ENCODE data around the gene CRHBP.
"Not testable (repeated sequence)": the region's sequence is repeated elsewhere in the genome, so short reads cannot be mapped to it uniquely, and the experiment has no call there.

The CRHBP gene, protein sequence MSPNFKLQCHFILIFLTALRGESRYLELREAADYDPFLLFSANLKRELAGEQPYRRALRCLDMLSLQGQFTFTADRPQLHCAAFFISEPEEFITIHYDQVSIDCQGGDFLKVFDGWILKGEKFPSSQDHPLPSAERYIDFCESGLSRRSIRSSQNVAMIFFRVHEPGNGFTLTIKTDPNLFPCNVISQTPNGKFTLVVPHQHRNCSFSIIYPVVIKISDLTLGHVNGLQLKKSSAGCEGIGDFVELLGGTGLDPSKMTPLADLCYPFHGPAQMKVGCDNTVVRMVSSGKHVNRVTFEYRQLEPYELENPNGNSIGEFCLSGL

DNA sequence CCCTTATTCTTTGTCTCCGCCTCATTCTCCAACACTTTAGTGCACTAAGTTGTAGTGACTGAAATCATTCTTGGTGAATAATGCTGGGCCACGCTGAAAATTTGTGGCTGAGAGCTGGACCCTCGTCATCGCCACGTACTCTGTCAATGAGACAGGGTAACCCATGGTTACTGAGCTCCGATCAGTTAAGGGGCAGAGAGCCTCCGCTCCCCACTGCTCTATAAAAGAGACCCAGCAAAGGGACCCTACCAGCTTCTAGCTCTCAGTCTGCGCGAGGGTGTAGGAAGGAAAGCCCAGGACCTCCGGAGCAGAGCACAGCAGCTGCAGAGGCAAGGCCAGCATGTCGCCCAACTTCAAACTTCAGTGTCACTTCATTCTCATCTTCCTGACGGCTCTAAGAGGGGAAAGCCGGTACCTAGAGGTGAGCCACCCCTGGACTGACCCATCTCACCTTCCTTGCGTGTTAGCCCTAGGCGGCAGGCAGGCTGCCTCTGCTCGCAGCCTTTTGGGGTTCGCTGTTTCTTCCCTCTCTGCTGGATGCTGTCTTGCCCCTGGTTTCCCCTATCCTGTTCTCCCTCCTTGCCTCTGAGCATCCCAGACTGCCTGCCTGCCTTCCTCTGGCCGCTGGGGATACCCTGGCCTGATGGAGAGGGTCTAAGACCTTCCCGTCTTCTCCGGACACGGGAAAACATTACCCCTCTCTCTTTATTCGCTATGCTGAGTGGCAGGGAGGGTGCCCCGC, at the start of gene CRHBP:
Gene CRHBP, plus strand, starts transcription at position 251 of the 742 bp plus-strand sequence. Its CDS starts 90 bp downstream, at position 341.
- no peak for DNase-seq

DNA sequence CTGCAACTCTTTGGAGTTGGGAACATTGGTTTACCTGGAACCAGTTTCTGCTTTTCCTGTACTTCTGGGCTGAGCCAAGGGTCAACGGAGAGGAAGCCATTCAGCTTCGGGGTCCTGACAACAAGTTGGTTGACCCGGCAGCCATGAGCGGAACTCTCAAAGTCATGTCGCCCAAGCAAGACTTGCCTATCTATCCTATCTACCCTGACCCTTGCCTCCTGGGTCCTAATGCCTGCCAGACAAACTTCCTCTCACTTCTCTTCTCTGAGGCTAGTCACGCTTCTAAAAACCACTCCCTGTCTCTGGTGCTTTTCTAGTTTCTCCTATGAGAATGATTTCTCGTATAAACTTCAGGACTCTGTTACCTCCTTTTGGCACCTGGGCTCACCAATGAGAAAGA, 44.7 kb upstream of the CRHBP start:
- no peak for DNase-seq

DNA sequence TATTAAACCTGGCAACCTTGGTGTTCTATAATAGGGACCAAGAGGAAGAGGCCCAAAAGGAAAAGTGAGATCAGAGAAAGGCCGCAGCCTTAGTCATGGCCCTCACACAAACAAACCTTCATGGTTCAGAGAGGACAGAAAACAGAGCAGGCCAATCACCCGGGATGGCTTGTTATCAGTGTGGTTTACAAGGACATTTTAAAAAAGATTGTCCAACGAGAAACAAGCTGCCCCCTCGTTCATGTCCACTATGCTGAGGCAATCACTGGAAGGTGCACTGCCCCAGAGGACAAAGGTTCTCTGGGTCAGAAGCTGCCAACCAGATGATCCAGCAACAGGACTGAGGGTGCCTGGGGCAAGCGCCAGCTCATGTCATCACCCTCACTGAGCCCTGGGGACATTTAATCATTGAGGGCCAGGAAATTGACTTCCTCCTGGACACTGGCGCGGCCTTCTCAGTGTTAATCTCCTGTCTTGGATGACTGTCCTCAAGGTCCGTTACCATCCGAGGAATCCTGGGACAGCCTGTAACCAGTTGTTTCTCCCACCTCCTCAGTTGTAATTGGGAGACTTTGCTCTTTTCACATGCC, 42.4 kb upstream of the CRHBP start:
- not testable (repeated sequence) for DNase-seq

DNA sequence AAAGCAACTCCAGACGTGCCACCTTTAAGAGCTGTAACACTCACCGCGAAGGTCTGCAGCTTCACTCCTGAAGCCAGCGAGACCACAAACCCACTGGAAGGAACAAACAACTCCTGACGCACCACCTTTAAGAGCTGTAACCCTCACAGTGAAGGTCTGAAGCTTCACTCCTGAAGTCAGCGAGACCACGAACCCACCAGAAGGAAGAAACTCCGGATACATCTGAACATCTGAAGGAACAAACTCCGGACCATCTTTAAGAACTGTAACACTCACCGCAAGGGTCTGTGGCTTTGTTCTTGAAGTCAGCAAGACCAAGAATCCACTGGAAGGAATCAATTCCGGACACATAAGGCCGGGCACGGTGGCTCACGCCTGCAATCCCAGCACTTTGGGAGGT, 38.2 kb upstream of the CRHBP start:
- not testable (repeated sequence) for DNase-seq

DNA sequence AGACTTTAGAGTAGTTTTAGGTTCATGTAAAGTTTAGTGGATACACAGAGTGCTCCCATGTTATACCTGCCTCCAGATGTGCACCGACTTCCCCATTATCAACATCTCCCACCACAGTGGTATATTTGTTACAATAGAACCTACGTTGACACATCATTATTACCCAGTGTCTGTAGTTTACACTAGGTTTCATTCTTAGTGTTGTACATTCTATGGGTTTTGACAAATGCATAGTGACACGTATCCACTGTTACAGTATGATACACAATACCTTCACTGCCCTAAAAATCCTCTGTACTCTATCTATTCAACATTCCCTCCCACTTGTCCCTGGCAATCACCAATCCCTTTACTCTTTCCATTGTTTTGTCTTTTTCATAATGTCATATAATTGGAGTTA, 34.3 kb upstream of the CRHBP start:
- no peak for DNase-seq

DNA sequence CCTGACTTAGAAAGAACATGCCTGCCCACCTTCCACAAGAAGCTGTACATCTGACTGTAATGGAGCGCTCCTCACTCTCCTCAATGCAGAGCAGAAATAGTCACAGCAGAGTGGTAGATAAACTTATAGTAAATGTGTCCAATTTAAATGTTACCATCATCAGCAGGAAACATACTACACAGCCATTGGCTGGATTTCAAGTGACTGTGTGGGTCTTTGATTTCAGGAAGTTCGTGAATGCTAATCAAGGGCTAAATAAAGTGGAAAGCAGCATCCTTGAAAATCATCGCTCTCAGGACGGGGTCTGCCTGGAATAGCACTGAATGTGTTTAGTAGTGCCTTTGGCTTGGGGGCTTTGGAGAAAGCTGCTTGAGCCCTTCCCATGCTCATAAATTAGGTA, 32.4 kb upstream of the CRHBP start:
- no peak for DNase-seq

DNA sequence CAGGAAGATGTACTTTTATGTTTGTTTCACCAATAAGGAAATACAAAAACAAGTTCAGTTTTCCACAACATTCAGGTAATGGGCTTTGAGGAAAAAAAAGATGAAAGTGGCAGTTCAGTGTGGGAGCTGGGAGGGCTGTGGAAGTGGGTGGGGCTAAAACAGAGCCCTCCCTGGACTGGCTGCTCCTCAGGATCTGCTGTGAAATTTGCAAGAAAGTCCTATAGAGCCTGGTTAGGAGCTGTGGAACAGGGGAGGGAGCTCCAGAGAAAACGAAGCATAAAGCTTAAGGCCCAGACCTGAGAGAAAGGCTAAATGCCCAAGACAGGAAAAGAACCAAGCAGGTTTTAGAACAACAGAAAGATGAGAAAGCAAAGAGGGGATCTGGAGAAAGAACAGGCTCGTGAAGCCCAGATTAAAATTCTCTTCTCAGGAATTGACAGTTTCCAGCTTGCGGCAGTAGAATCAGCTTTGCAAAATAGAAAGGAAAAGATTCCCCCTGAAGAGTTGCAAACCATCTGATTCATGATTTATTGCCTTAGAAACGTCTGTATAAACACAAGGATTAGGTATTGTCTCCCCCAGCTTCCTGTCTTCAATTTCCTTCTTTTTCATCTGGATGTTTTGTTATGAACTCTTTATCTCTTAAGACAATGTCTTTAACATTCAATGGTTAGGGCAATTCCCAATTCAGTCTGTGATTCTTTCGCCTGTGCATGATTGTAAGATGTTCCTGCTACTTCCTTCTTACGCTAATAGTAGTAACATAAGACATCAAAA, 26.3 kb upstream of the CRHBP start:
- no peak for DNase-seq

DNA sequence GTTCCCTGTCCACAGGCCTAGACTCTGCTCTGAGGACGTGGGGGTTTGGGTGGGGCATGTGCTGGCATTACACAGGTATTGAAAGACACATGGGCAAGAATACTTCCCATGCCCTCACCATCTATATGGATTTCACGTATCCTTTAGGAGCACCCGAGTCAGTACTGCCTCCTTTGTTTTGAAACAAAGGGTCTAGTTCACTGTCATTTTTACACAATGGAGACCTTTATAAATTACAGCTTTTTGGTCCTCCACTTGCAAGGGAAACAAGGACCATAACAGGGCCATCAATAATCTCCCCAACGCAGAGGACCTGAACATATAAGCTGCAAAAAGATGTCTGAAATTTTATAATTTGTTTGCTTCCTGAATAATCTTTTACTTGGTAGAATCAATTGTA, 24.9 kb upstream of the CRHBP start:
- no peak for DNase-seq

DNA sequence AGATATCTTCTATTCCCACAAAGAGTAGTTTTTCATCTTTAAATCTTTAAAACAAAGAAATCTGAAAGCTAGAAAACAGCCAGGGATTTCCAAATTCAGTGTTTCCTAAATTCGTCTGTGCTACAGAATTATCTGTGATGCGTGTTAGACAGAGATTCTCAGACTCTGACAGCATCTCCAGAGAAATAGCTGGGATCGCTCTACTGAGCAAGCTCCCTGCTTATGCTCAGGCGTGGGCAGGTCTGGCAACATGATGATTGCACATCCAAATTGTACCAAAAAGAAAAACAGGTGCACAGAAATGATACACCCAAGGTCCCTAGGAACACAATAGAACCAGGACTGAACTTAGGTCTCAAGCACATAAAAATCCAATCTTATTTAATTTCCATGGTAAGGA, 22.8 kb upstream of the CRHBP start:
- DNase-seq: no peak

DNA sequence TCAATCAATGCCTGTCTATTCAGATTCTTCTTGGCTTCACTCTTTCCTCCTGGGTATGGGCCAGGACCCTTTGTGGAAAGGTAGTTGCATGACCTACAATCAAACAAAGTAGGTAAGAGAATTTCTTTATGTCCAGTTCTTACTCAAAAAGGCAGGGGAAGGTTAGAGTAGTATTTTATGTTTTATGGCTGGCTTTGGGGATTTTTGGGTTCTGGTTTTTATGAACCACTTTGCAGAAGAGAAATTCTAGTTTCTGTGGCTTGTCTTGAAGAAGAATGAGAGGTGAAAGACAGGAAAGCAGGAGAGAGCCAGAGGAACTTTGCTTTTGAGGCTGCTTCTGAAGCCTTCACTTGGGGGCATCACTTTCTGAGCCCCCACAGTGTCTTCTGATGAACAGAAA, 14.7 kb upstream of the CRHBP start:
- DNase-seq: no peak

DNA sequence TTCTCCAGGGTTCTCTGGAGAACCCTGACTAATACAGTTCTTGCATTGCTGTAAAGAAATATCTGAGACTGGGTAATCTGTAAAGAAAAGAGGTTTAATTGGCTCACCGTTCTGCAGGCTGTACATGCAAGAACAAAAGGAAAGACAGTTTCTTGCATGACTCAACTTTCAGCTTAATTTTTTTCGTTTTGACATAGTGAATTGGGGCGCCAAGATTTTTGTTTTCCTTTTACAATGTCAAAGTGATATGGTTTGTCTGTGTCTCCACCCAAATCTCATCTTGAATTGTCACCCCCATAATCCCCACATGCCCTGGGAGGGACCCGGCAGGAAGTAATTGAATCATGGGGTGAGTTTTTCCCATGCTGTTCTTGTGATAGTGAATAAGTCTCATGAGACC, 11.8 kb upstream of the CRHBP start:
- no peak for DNase-seq

DNA sequence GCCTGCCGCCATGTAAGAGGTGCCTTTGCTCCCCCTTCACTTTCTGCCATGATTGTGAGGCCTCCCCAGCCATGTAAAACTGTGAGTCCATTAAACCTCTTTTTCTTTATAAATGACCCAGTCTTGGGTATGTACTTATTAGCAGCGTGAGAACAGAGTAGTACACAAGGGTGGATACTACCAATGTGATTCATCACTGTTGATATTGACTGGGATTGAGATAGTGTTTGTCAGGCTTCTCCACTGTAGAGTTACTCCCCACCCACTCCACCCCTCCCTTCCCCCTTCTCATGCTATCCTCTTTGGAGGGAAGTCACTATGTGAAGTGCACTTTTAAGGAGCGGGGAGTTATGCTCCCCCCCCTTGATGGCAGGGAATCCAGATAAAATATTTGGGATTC, 11.4 kb upstream of the CRHBP start:
- no peak for DNase-seq

DNA sequence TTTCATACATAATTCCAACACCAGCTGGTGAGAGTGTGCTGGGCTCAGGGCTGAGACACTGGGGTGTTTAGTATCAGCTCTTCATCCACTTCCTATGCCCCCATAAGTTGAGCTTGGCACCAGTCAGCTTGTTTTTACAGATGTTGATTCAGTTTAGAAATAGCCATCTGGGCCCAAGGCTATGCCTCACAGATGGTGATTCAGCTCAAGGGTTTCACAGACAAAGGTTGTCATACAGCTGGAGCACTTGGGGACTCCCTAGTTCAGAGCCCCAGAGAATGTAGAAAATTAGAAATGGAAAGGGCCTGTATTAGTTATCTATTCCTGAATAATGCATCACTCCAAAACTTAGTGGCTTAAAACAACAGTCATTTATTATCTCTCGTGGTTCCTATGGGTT, 10.3 kb upstream of the CRHBP start:
- DNase-seq: no peak

DNA sequence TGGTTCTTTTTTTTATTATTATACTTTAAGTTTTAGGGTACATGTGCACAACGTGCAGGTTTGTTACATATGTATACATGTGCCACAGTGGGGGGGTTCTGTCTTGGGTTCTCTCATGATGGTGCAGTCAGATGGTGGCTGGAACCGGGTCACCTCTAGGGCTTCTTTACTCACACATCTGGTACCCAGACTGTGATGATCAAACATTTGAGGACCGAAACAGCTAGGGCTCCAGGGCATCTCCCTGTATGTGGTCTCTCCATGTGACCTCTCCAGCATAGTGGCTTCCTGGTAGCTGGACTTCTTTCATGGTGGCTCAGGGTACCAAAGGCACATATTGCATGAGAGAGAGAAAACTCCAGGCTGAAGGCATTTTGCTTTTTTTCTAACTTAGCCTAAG, 9.8 kb upstream of the CRHBP start:
- DNase-seq: no peak

DNA sequence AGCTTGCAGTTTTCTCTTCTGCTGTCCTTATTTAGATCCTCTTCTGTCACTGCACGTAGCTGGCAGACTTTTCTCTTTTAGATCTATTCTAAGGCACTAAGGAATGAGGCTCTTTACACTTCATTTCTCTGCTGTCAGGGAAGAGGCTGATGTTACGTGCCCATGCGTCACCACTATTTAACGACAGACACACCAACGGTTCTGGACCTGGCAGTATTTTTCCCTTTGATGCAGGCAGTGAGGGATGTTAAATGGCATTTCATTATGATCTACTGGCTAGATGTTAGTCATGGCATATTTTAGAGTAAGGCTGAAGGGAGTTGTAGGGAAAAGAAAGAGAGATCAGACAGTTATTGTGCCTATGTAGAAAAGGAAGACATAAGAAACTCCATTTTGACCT, 8.2 kb upstream of the CRHBP start:
- no peak for DNase-seq

DNA sequence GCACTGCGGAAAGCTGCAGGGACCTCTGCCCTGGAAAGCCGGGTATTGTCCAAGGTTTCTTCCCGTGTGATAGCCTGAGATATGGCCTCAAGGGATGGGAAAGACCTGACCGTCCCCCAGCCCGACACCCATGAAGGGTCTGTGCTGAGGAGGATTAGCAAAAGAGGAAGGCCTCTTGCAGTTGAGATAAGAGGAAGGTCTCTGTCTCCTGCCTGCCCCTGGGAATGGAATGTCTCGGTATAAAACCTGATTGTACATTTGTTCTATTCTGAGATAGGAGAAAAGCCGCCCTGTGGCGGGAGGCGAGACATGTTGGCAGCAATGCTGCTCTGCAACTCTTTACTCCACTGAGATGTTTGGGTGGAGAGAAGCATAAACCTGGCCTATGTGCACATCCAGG, 7.6 kb upstream of the CRHBP start:
- not testable (repeated sequence) for DNase-seq

DNA sequence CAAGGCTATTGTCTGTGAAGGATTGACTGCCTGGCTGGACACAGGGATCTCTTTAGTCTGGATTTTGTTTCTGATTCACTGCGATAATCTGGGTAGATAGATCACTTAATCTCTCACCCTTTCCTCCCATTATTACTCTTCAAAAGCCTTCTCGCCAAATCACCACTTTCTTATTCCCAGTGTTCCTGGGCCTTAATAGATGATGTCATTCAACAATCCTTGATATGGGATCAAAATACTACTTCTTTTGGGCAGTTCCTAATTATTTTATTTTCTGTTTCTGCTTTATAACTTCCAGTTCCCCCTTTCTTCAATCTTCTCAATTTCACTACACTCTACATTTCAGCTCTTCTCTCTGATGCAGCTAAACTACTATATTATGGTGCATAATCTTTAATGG, 6.8 kb upstream of the CRHBP start:
- no peak for DNase-seq

DNA sequence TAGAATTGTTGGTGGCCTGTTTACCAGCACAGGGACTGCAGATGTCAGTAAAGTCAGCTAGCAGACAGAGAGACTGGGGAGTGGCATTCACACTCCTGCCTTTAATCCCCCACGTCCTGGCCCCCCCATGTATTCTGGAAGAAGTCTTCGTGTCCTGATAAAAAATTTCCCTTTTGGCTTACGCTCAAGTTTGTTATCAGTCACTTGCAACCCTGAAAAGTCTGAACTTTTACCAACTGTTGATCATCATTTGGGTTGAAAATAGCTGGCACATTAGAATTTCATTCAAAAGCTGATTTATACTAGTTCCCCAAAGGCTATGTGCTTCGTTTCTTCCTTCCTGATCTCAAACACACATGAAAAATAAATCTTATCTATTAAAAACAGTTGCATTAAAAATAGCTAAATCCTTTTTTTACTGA, 5.8 kb upstream of the CRHBP start:
- no peak for DNase-seq

DNA sequence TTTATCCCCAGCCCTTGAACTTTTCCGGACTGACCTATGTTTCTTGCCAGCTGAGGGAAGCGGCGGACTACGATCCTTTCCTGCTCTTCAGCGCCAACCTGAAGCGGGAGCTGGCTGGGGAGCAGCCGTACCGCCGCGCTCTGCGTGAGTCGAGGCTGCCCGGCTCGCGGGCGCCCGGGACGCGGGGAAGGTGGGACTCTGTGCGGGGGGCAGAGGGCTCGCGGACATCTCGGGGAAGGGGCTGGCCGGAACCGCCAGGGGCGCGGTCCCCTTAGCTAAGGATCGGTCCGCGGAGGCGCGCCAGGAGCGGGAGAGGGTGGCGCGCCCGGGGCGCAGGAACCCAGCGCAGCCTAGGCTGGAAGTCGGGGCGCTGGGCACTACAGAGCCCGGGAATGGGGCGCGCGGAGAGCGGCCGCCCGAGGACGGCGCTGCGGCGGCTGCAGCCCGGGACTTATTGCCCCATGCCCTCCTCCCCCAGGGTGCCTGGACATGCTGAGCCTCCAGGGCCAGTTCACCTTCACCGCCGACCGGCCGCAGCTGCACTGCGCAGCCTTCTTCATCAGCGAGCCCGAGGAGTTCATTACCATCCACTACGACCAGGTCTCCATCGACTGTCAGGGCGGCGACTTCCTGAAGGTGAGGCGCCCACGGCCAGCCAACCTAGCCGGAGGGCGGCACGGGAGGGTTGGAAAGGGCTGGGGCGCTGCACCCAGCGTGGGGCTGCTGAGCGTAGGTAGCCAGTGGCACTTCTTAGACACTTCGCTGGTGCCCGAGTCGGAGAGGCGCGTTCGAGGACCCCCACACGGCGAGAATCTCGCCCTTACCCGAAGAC, 922 bp downstream of the CRHBP start:
- no peak for DNase-seq

DNA sequence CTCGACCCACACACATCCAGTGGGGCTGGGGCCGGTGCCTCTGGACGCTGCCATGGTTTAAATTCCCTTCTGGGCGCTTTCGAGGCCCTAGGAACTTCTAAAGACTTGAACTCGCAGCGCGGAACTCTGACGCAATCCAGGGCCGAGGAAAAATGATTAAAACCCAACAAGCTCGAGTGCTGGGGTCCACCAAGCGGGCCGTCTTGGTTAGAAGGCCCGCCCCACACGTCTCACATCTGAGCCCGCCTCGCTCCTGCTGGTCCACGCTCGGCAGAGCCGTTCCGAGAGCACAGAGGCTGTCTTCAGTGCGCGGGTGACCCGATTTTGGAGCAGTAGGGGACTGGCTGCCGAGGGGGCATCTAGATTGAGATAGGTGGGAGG, 1.5 kb downstream of the CRHBP start:
- DNase-seq: no peak

DNA sequence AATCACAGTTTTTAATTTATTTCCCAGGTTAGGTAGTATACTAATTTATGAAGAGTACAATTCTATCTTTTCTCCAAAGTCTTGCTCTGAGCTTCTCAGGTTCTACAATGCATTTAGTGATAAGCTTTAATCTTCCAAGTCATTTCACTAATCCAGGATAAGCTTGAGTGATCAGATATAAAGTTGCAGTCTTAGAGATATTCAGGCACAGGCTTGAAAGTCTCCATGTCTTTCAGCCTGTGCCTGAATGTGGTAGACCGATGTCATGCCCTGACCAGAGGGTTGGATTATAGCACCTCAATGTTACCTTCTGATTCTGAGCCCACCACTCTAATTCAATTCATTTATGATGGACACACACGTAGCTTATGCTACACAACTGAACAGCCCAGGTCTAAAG, 3.2 kb downstream of the CRHBP start:
- DNase-seq: no peak

DNA sequence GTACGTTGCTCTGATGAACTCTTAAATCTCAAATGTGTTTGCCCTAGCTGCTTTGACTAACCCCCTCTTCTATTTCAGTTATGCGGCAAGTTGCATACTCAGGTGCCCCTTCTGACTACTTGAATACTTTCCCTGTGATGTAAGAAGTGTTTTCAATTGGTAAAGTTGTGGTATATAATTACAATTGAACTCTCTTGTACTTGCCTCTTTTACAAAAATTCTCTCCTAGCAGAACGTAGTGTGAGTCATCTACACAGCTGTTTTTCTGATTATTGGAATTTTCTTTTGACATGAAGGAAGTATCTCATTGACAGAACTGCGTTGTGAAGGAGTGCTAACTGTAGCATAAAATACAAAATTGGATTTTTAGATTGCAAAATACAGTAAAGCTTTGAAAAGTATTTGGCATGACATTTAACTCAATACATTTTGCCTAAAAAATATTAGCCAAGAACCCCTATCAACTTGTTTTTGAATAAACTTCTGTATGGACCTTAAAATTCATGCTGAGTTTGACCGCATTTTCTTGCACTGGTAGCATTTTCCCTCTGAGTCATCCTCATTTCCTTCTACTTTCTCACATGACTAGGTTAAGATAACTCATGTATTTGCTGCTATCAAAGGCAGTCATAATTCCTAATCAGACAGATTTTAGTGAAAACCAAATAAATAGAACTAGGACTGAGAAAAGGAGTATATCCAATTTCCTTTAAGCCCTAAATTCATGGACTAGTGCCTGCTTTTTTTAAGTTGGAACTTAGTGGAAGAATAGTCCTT, 6.3 kb downstream of the CRHBP start:
- DNase-seq: no peak

Measured in activated CD4-positive, alpha-beta T cell treated with anti-CD3 and anti-CD28 coated beads, Interleukin-2, amount 50 U/mL, for 4 hours (primary cell).